SK-MEL-5 (cell line): ENCODE results near the gene INS. TPM values are rescaled to one million over a fixed set of nuclear protein-coding genes. Genes with fewer than 3 reads are reported as not detected.

Experiments
- DNase-seq: peaks from one replicate; pipeline ENCODE4 v3.0.0-alpha.2; 2016; ENCODE audit warnings: low read depth, low spot score
- in situ Hi-C: cut with HindIII; loops from 2 replicates; pipeline ENCODE4 v1.10.0; 2016; ENCODE audit warnings: low sequenced_read_pairs, high pct_unique_total_duplicates, low pct_unique_long_range_greater_than_20kb
- polyA plus RNA-seq, 2 experiments: library from polyadenylated mRNA; depleted of rRNA; stranded (reverse); fragments of >200 nt; gene quantifications; 2 replicates each; pipeline ENCODE4 v1.2.3, GENCODE V29; 2015
- total RNA-seq: library from RNA; depleted of rRNA; stranded (reverse); fragments of >200 nt; shearing (Covaris generic); gene quantifications from 2 replicates; pipeline ENCODE4 v1.2.3, GENCODE V29; 2014; rRNA removed

Gene INS
- total RNA-seq = not detected in 2 replicates
- not detected in 2 replicates for polyA plus RNA-seq (2015; cell fraction: cytosol; rRNA removed)
- not detected in 2 replicates for polyA plus RNA-seq (2015; cell fraction: nucleus; rRNA removed)

GRCh38 chr11:2160736-2161259 lies at the start of gene INS:
Gene INS (minus strand): TSS chr11:2161209. CDS start chr11:2160971, 238 bp downstream.
- in situ Hi-C loops = no loop called here
- DNase-seq = no peak

- DNase-seq = no peak
- in situ Hi-C loops = no loop called here
Observed at GRCh38 chr11:2210366-2211112, 49.5 kb upstream of the INS start.

- in situ Hi-C loops = no loop called here
- DNase-seq = no peak
Observed at GRCh38 chr11:2209900-2210321, 48.9 kb upstream of the INS start.

GRCh38 chr11:2209370-2209801 lies 48.4 kb upstream of the INS start:
- no peak for DNase-seq
- in situ Hi-C loops = no loop called here

GRCh38 chr11:2208691-2209369 lies 47.8 kb upstream of the INS start:
- in situ Hi-C loops = no loop called here
- DNase-seq = no peak

- no peak for DNase-seq
- in situ Hi-C loops = no loop called here
Observed at GRCh38 chr11:2207773-2208621, 47.0 kb upstream of the INS start.

- in situ Hi-C loops = no loop called here
- no peak for DNase-seq
Observed at GRCh38 chr11:2207212-2207611, 46.2 kb upstream of the INS start.

- no peak for DNase-seq
- in situ Hi-C loops = no loop called here
Observed at GRCh38 chr11:2205981-2206690, 45.1 kb upstream of the INS start.

GRCh38 chr11:2205214-2205720 lies 44.3 kb upstream of the INS start:
- DNase-seq = no peak
- in situ Hi-C loops = no loop called here

GRCh38 chr11:2204361-2205213 lies 43.6 kb upstream of the INS start:
- in situ Hi-C loops = no loop called here
- no peak for DNase-seq

- no peak for DNase-seq
- in situ Hi-C loops = no loop called here
Observed at GRCh38 chr11:2203440-2204259, 42.6 kb upstream of the INS start.

GRCh38 chr11:2202900-2203439 lies 42.0 kb upstream of the INS start:
- DNase-seq = no peak
- in situ Hi-C loops = no loop called here

GRCh38 chr11:2202071-2202899 lies 41.3 kb upstream of the INS start:
- no peak for DNase-seq
- in situ Hi-C loops = no loop called here

- in situ Hi-C loops = no loop called here
- no peak for DNase-seq
Observed at GRCh38 chr11:2201542-2201941, 40.5 kb upstream of the INS start.
